NCI-H510A treated with DMSO at 0.1 percent for 48 hours (cell line): ENCODE data around the gene CYB561D1.
A peak's percentile ranks its signal among the peaks of the same experiment; 100 is the strongest.

Source experiments
- DNase-seq: peaks from one replicate; lab custom pipeline; 2025; lab: John Stamatoyannopoulos, UW

CYB561D1 gene

DNA sequence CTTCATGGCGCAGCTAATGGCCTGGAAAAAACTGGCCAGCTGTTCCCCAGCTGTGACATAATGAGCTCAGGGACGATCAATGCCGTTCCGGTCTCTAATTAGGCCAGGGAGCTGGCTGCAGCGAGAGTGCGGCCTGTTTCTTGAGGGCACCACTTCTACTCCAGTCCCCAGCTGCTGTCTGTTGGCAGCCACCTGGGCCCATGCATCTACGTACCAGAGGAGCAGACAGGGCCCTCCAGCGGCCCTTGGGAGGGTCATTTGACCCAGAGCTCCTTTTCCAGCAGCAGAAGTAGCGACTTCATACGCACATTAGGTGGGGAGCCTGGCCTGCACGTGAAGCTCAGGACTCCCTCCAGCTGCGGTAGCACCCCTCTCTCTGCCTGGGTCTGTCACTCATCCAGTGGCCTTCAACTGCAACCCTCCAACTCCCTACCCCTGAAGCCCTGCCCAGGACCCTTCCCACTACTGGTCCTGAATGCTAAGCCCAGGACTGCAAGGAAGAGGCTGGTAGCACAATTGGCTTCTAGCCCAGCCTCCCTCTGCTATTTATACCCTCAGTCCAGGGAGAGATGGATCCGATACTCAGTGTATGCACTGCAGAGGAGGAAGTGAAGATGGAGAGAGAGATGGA lies 36.7 kb downstream of the CYB561D1 start:
- peak; percentile 43 for DNase-seq

DNA sequence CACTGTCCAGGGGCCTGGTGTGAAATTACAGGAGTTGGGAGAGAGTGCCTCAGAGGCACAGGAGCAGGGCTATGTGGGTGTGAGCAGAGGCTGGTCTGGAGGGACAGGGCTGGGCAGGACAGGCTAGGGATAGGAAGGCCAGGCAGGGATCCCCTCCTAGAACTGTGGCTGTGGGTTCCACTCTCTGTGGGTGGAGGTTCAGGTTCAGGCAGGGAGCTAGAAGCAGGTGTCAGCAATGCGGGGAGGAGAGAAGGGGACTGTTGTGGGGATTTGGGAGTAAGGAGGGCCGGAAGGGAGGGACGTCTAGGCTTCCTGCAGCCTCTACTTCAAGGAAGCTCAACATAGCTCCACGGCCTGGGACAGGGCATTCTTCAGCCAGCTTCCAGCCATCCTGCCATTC lies 37.5 kb downstream of the CYB561D1 start:
- no peak for DNase-seq

DNA sequence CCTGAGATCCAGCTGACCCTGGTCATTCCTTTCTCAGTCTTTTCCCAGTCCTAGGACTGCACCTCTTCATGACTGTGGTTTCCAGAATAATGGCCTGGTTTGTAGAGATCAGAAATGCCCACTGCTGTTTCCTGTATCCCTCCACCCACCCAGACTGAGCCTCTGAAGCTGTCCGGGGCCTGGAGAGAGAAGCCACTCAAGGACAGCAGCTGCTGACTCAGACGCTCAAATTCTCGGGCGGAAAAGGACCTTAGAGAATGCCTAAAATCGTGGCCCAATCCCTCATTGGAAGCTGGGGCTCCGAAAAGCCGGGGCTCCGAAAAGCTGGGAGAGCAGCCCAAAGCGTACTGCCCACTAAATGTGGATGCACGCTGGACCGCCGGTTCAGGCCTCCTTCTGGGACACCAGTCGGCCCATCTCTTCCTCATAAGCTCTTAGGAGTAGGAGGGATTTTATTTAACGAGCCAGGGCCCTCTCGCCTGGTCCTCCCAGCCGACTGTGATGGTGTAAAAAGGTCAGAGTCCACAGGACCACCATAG lies 38.0 kb downstream of the CYB561D1 start:
- no peak for DNase-seq

DNA sequence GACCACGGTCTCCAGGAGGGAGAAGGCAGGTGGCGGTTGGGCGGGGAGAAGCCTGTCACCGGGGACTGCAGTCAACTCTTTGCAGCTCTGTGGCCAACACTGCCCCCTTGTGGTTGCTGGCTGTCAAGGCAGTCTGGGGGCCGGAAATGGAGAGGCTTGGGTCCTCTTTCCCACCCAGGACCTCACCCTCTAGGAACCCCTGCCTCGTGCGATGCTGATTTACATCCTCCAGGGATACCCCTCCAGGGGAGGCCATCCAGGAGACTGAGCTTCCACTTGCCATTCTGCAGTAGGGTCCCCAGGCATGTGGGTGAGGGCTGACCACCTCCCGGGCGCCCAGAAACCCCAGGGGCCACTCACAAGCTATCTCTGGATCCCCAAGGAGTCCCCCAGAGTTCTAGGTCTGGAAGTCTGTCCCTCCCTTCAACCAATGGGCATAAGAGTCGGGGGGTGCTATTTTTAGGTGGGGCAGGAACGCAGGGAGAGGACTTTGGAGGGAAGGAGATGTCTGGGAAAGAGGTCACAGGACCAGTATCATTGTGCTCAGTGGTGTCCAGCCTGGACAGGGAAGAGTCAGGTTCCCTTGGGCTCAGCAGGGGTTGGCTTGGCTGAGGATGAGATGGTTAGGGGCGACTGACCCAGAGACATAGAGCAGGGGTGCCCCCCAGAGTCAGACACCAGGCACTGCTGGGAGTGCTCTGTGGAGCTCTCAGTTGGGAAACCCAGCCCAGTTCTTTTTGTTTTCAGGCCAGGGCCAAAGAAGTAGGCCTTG lies 38.7 kb downstream of the CYB561D1 start:
- peak; percentile 69 for DNase-seq

GRCh38 chr1:109534307-109534858 lies 40.5 kb downstream of the CYB561D1 start:
- no peak for DNase-seq

DNA sequence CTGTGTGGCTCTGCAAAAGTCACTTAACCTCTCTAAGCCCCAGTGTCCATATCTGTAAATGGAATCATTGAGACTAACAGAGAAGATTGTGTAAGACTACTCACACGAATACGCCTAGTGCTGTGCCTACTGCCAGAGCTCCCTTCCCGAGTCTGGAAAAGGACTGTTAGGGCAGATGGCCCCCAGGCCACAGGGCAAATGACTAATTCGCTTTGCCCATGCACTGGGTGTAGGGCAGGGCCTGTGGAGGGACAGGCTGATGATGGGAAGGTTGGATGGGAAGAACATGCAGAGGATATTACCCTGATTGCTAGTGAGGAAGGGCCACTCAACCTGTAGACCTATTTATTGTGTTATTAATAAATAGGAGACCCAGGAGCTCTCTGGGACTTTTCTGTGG lies 41.6 kb downstream of the CYB561D1 start:
- DNase-seq = no peak

GRCh38 chr1:109535971-109536491 lies 42.1 kb downstream of the CYB561D1 start:
- no peak for DNase-seq

- no peak for DNase-seq
Measured at GRCh38 chr1:109537450-109538178, 43.7 kb downstream of the CYB561D1 start.

DNA sequence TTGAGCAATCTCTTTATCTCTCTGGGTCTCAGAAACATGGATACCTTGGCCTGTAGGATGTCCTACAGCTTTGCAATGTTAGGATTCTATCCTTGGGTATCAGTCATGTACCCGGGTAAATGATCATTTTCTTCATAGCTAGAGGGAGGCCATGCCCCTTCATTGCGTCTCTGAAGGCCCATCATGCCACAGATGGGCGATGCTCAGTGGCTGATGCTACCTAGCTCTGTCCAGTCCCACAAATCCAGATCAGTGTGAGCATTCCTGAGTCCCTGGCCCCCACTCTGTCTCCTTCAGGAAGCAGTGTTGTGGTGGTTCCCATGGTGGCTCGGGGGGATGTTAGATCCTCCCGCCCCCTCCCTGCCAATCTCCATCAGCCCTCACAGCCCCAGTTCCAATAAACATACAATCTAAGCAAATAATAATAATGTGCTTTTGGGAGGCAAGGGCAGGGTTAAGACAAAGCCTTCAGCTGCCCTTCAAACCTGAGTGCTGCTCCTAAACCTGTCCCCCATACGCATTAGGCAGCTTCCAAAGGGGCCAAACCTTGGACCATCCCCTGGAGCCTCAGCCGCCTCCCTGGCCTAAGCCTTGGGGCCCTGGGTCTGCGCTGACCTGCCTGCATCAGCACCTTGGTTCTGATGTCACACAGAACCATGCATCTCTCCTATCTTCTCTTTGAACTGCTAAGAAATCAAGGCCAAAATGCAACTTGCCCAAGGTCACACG lies 45.1 kb downstream of the CYB561D1 start:
- DNase-seq = no peak

GRCh38 chr1:109539676-109540075 lies 45.8 kb downstream of the CYB561D1 start, which contains the start of gene GPR61:
GPR61 (plus strand) TSS chr1:109539872; CDS start chr1:109543023, 3,151 bp downstream.
- no peak for DNase-seq

GRCh38 chr1:109541102-109541501 lies 47.2 kb downstream of the CYB561D1 start:
- DNase-seq = no peak

- no peak for DNase-seq
Measured at GRCh38 chr1:109542657-109543056, 48.8 kb downstream of the CYB561D1 start.

DNA sequence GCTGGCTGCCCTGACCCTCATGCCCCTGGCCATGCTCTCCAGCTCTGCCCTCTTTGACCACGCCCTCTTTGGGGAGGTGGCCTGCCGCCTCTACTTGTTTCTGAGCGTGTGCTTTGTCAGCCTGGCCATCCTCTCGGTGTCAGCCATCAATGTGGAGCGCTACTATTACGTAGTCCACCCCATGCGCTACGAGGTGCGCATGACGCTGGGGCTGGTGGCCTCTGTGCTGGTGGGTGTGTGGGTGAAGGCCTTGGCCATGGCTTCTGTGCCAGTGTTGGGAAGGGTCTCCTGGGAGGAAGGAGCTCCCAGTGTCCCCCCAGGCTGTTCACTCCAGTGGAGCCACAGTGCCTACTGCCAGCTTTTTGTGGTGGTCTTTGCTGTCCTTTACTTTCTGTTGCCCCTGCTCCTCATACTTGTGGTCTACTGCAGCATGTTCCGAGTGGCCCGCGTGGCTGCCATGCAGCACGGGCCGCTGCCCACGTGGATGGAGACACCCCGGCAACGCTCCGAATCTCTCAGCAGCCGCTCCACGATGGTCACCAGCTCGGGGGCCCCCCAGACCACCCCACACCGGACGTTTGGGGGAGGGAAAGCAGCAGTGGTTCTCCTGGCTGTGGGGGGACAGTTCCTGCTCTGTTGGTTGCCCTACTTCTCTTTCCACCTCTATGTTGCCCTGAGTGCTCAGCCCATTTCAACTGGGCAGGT lies 49.5 kb downstream of the CYB561D1 start:
- DNase-seq = no peak

DNA sequence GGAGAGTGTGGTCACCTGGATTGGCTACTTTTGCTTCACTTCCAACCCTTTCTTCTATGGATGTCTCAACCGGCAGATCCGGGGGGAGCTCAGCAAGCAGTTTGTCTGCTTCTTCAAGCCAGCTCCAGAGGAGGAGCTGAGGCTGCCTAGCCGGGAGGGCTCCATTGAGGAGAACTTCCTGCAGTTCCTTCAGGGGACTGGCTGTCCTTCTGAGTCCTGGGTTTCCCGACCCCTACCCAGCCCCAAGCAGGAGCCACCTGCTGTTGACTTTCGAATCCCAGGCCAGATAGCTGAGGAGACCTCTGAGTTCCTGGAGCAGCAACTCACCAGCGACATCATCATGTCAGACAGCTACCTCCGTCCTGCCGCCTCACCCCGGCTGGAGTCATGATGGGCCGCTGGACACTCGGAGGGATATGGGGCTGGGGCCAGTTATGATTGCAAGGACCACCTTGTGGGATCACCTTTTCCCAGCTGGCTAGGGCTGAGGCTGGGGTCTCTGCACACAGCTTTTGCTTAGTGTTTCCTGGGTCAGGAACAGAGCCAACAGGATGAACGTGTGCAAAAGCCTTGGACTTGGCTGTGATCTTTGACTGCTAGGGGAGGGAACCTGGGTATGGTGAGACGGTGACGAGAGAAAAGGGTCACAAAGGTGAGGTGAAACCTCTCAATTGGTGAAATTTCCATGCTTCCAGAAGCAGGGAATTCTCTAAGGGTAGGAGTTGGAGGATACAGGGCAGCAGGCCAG lies 50.3 kb downstream of the CYB561D1 start:
- no peak for DNase-seq

DNA sequence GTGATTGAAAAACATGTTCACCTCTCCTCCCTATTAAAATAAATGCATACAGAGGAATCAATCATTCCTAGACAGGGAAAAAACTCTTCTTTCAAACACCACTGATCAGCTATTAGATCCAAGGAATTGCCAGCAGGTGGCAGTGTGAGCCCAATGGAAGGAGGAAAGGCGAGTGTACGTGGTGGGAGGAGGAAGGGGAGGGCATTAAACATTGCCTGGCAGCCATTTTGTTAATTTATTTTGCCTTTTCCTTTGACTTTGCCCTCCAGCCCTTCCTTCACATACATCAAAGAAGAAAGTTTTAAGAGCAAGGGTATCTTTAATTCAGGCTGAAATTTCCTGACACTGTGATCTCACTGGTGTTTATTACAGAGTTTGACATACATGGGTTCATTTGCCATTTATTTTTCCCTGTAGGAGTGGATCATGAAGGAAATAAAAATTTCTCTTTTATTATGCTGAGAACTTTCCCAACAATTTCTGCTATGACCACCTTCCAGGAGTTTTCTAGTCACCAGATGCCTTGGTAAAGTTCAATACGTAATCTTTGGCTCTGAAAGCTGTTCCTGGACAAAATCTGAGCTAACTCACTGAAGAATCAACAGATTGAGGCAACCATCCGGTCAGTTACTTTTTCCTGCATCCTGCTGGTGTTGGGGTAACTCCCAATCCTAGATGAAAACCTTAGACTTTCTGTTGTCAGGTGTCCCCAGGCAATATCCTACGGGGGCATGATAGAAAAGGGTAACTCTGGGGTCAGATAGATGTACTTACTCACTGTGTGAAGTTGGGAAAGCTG lies 52.6 kb downstream of the CYB561D1 start:
- peak; percentile 92 for DNase-seq

GRCh38 chr1:109547463-109548320 lies 53.8 kb downstream of the CYB561D1 start:
- DNase-seq = no peak

DNA sequence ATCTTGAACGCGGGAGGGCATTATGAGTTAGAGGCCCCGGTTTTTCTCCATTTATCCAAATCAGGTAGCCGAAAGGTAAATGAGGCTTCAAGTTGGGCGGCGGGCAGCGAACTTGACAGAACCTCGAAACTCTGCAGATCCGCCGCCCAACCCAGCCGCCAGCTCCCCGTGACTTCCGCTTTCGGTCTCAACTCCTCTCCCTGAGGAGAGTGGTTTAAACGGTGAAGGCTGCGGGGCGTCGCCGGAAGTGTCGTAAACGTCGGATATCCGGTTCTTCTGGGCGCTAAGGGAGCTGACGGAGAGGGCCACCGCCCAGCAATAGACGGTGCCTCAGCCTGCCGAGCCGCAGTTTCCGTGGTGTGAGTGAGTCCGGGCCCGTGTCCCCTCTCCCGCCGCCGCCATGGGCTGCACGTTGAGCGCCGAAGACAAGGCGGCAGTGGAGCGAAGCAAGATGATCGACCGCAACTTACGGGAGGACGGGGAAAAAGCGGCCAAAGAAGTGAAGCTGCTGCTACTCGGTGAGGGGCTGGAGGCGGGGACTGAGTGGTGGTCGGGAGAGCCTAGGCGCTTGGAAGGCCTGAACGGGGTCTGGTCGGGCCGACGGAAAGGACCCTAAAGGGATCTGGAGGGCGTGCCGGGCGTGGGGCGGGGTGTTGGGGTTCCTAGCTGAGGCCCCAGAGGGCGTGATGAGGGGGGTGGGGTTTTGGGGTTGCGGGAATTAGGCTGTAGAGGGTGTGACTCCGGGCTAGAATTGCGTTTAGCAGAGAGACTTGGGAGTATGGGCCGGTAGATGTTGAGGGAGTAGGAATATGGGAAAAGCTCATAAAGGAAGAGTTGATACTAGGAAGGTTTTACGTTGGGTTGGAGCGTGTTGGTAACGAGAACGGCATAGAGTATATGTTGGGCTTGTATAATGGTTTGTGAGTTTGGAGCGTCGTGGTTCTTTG lies 54.7 kb downstream of the CYB561D1 start, which contains the start of gene GNAI3:
TSS of gene GNAI3 (plus strand) at position 295 of the 947 bp plus-strand sequence. CDS start at position 401, 106 bp downstream.
- DNase-seq = peak; percentile 92
